ENCODE data around the gene BACH2. TPM values are rescaled to one million over a fixed set of nuclear protein-coding genes. Genes with fewer than 3 reads are reported as not detected.

BACH2 gene
- total and polyA plus RNA-seq, 2 of the 8 experiments (the other 6 are each of a cell fraction or from before 2014, with no cell fraction given), result 1.9 to 5.9 TPM

- 91% methylated on average over 4 of the region's 4 CpGs; no CpG with 5 or more reads in 1 of the 2 experiments for WGBS, 2 experiments (ENCODE audit: extremely low coverage in 1 of 2, insufficient coverage in 1 of 2, insufficient read length in 1 of 2, insufficient replicate concordance in 2 of 2, low coverage in 1 of 2, low lambda C conversion rate in 2 of 2, missing lambda C conversion rate in 1 of 2)
- POLR2A ChIA-PET (ENCODE audit: partially characterized antibody), result no interaction called here
- no peaks in the 10 kb centered on the region for H3K4me1 ChIP-seq (replicated peaks in 1 of 4; ENCODE audit: control insufficient read depth in 3 of 4, insufficient read depth in 4 of 4, low read length in 3 of 4)
- no peak overlapping the region for H2BK120ac ChIP-seq (replicated peaks; ENCODE audit: low read depth, low read length)
- H3K14ac ChIP-seq (ENCODE audit: insufficient read length), result no peak overlapping the region
- H4K5ac ChIP-seq (ENCODE audit: insufficient read length, low read depth, low read length), result no peak overlapping the region
- H3K79me1 ChIP-seq (ENCODE audit: low read depth, low read length), result no peaks in the 10 kb centered on the region
- H3K18ac ChIP-seq (ENCODE audit: extremely low read depth, low read length), result no peak overlapping the region
- H3K4ac ChIP-seq (replicated peaks; ENCODE audit: insufficient read length, low read depth, low read length), result no peak overlapping the region
- H3K36me3 ChIP-seq (ENCODE audit: control insufficient read depth in 2 of 4, insufficient read depth in 4 of 4, low read length in 3 of 4), result no peaks in the 10 kb centered on the region
- no peaks in the 10 kb centered on the region for H4K20me1 ChIP-seq (replicated peaks in 1 of 2; ENCODE audit: control insufficient read depth in 1 of 2, insufficient read depth in 2 of 2, low read length in 2 of 2)
- H3K27me3 ChIP-seq (replicated peaks in 1 of 4; ENCODE audit: control insufficient read depth in 3 of 4, extremely low read depth in 1 of 4, insufficient read depth in 3 of 4, low read length in 3 of 4), result no peaks in the 10 kb centered on the region
- no peak for DNase-seq (ENCODE audit: low read depth in 1 of 2, low spot score in 2 of 2)
- no peak overlapping the region for H3K4me3 ChIP-seq (ENCODE audit: extremely low read depth in 1 of 4, insufficient read depth in 2 of 4, low read depth in 3 of 4, low read length in 4 of 4)
- H3K27ac ChIP-seq (ENCODE audit: low read depth, low read length), result no peak overlapping the region
- H2AFZ ChIP-seq (ENCODE audit: low read length), result no peak overlapping the region
- H3K56ac ChIP-seq (replicated peaks; ENCODE audit: insufficient read length, low read depth, low read length), result no peak overlapping the region
- CTCF ChIA-PET (ENCODE audit: partially characterized antibody), result interaction anchor here (0.6 to 2.0 kb wide), 3 partner anchors 23 to 308 kb away, joined by 3 to 5 read pairs (median 3); no protein-coding TSS in a partner anchor
- no peak overlapping the region for H2BK20ac ChIP-seq (ENCODE audit: low read length)
- H2BK12ac ChIP-seq (ENCODE audit: low read depth, low read length), result no peak overlapping the region
- FAIRE-seq, result no peak
- no peak overlapping the region for H3K4me2 ChIP-seq (ENCODE audit: insufficient read depth in 1 of 2, low read depth in 2 of 2, low read length in 2 of 2)
- H4K8ac ChIP-seq (ENCODE audit: extremely low read depth, insufficient read depth, low read length), result no peak overlapping the region
- H2AK5ac ChIP-seq (ENCODE audit: low read depth, low read length), result no peak overlapping the region
- H3K23me2 ChIP-seq (ENCODE audit: low read depth, low read length), result no peaks in the 10 kb centered on the region
- TF ChIP-seq GABPA (IDR thresholded peaks at IDR 0.05; ENCODE audit: borderline replicate concordance, insufficient read depth, low read length) (no peak), JUN (IDR thresholded peaks at IDR 0.05; ENCODE audit: low read depth, low read length) (no peak), NANOG (IDR thresholded peaks at IDR 0.05; ENCODE audit: insufficient read depth, low read depth, low read length, poor library complexity, severe bottlenecking) (no peak), ASH2L (IDR thresholded peaks at IDR 0.05; ENCODE audit: low read length) (no peak), NRF1 (IDR thresholded peaks at IDR 0.05; ENCODE audit: low read depth, low read length) (no peak), TBP (IDR thresholded peaks at IDR 0.05; ENCODE audit: low read depth, low read length) (no peak), YY1 (IDR thresholded peaks at IDR 0.05; ENCODE audit: low read depth, low read length) (no peak), JUND (IDR thresholded peaks at IDR 0.05; ENCODE audit: low read length) (no peak), SP2 (IDR thresholded peaks at IDR 0.05; ENCODE audit: low read length) (no peak), CBX8 (IDR thresholded peaks at IDR 0.05; ENCODE audit: borderline replicate concordance, low read depth, low read length) (no peak), SP1 (IDR thresholded peaks at IDR 0.05; ENCODE audit: low read depth, low read length) (no peak), RNF2 (IDR thresholded peaks at IDR 0.05; ENCODE audit: borderline replicate concordance, low read depth, low read length, missing control alignments, poor library complexity, severe bottlenecking) (no peak)
- H4K91ac ChIP-seq (replicated peaks; ENCODE audit: insufficient read length, low read length), result no peak overlapping the region
- no peak overlapping the region for H3K9ac ChIP-seq (replicated peaks in 1 of 4; ENCODE audit: extremely low read depth in 1 of 4, low read depth in 3 of 4, low read length in 3 of 4)
- no peak overlapping the region for H2BK5ac ChIP-seq (ENCODE audit: low read depth, low read length)
- no peaks in the 10 kb centered on the region for H3K79me2 ChIP-seq (ENCODE audit: control insufficient read depth in 1 of 2, insufficient read depth in 2 of 2, low read length in 2 of 2)
- no peaks in the 10 kb centered on the region for H3K9me3 ChIP-seq (ENCODE audit: insufficient read depth in 2 of 2, low read depth in 1 of 2, low read length in 1 of 2)
- no peak overlapping the region for H2BK15ac ChIP-seq (ENCODE audit: low read length)
- no peak overlapping the region for H3K23ac ChIP-seq (ENCODE audit: insufficient read length)
These were observed 45.2 kb downstream of the BACH2 start for GRCh38 chr6:90251295-90251992.
